HepG2 (cell line): Measurements from ENCODE around the gene RTP2. TPM values are rescaled to one million over a fixed set of nuclear protein-coding genes. Genes with fewer than 3 reads are reported as not detected.

ENCODE experiments used
- ARNTL ChIP-seq: sonication (generic); formaldehyde crosslinking; IDR thresholded peaks from 2 replicates; pipeline ENCODE4 v1.4.0; 2020; ENCODE audit warnings: mild to moderate bottlenecking, missing genetic modification reagents
- CEBPB ChIP-seq: IDR thresholded peaks from 2 replicates; pipeline ENCODE4 v1.6.1; 2011; ENCODE audit warnings: low read depth, low read length, improper control_type of control experiment, borderline replicate concordance
- FLYWCH1 ChIP-seq: sonication (generic); formaldehyde crosslinking; IDR thresholded peaks from 2 replicates; pipeline ENCODE4 v1.8.1; 2023; ENCODE audit warnings: mild to moderate bottlenecking, missing genetic modification reagents
- GZF1 ChIP-seq: sonication (generic); formaldehyde crosslinking; IDR thresholded peaks from 2 replicates; pipeline ENCODE4 v1.5.1; 2020; ENCODE audit warnings: mild to moderate bottlenecking, missing genetic modification reagents
- JUN ChIP-seq: sonication (generic); formaldehyde crosslinking; IDR thresholded peaks from 2 replicates; pipeline ENCODE4 v1.4.0; 2020; ENCODE audit warnings: mild to moderate bottlenecking, missing genetic modification reagents
- MAFG ChIP-seq: sonication (generic); formaldehyde crosslinking; IDR thresholded peaks from 2 replicates; pipeline ENCODE4 v1.5.1; 2020; ENCODE audit warnings: mild to moderate bottlenecking, missing genetic modification reagents
- MYC ChIP-seq: sonication (generic); formaldehyde crosslinking; IDR thresholded peaks from 2 replicates; pipeline ENCODE4 v1.9.0; 2021; ENCODE audit warnings: missing genetic modification reagents, borderline replicate concordance
- NR2F2 ChIP-seq: IDR thresholded peaks from 2 replicates; pipeline ENCODE4 v1.6.1; 2012; ENCODE audit warnings: low read depth, inconsistent platforms, borderline replicate concordance
- TBX3 ChIP-seq: fragments of 450-650 bp; IDR thresholded peaks from 2 replicates; pipeline ENCODE4 v1.6.1; 2017; ENCODE audit warnings: antibody characterized with exemption, mild to moderate bottlenecking, inconsistent platforms, borderline replicate concordance
- WIZ ChIP-seq: sonication (generic); formaldehyde crosslinking; IDR thresholded peaks from 2 replicates; pipeline ENCODE4 v1.5.1; 2020; ENCODE audit warnings: mild to moderate bottlenecking, missing genetic modification reagents
- ZBTB38 ChIP-seq: sonication (generic); formaldehyde crosslinking; IDR thresholded peaks from 2 replicates; pipeline ENCODE4 v1.5.1; 2020; ENCODE audit warnings: mild to moderate bottlenecking, missing genetic modification reagents
- ZMYM3 ChIP-seq: sonication (generic); formaldehyde crosslinking; IDR thresholded peaks from 2 replicates; pipeline ENCODE4 v1.5.1; 2020; ENCODE audit warnings: mild to moderate bottlenecking, missing genetic modification reagents
- ZNF33B ChIP-seq: sonication (generic); formaldehyde crosslinking; IDR thresholded peaks from 2 replicates; pipeline ENCODE4 v1.5.1; 2020; ENCODE audit warnings: mild to moderate bottlenecking, missing genetic modification reagents
- ZNF468 ChIP-seq: sonication (generic); formaldehyde crosslinking; IDR thresholded peaks from 2 replicates; pipeline ENCODE4 v1.8.0; 2022; ENCODE audit warnings: mild to moderate bottlenecking, moderate library complexity, missing genetic modification reagents
- ZNF674 ChIP-seq: sonication (generic); formaldehyde crosslinking; IDR thresholded peaks from 2 replicates; pipeline ENCODE4 v1.5.0; 2020; ENCODE audit warnings: low read depth, mild to moderate bottlenecking, missing genetic modification reagents
- ZNF737 ChIP-seq: sonication (generic); formaldehyde crosslinking; IDR thresholded peaks from 2 replicates; pipeline ENCODE4 v1.5.0; 2020; ENCODE audit warnings: missing genetic modification reagents, mild to moderate bottlenecking, borderline replicate concordance
- ZNF761 ChIP-seq: sonication (generic); formaldehyde crosslinking; conservative IDR thresholded peaks from 2 replicates; pipeline ENCODE4 v1.4.0; 2020; ENCODE audit warnings: mild to moderate bottlenecking, missing genetic modification reagents
- ZNF782 ChIP-seq: sonication (generic); formaldehyde crosslinking; IDR thresholded peaks from 2 replicates; pipeline ENCODE4 v1.4.0; 2020; ENCODE audit warnings: missing genetic modification reagents, mild to moderate bottlenecking, borderline replicate concordance
- polyA plus RNA-seq, 8 experiments: library from polyadenylated mRNA; depleted of rRNA in 3 of 8; stranded (reverse) in 7 of 8; unstranded in 1 of 8; fragments of >200 nt; fragmentation: Illumina TruSeq in 4 of 8; extraction: Trizol in 4 of 8; gene quantifications; 2 replicates each; pipeline versions ENCODE4 v1.2.1 to v1.2.3, GENCODE V29; 2011 to 2016; ENCODE audit warnings: low read depth in 4 of 8, missing spikeins in 1 of 8, mixed read lengths in 1 of 8; ENCODE audit not compliant: insufficient read depth in 1 of 8
- total RNA-seq, 5 experiments: library from RNA; depleted of rRNA; stranded (reverse); fragments of >200 nt; fragmentation: Illumina TruSeq; extraction: Trizol; gene quantifications; 2 replicates each; pipeline ENCODE4 v1.2.3, GENCODE V29; 2016; ENCODE audit warnings: low read depth in 1 of 5
- TF ChIP-seq, protein P1 (sequence below): sonication (generic); formaldehyde crosslinking; IDR thresholded peaks from 2 replicates; pipeline ENCODE4 v1.9.0; 2021; ENCODE audit warnings: missing genetic modification reagents, borderline replicate concordance
- TF ChIP-seq, protein P2 (sequence below): IDR thresholded peaks from 2 replicates; pipeline ENCODE4 v1.6.1; 2018; ENCODE audit warnings: missing genetic modification reagents, mild to moderate bottlenecking, missing compliant biosample characterization
- TF ChIP-seq, protein P3 (sequence below): sonication (generic); formaldehyde crosslinking; IDR thresholded peaks from 2 replicates; pipeline ENCODE4 v1.5.0; 2020; ENCODE audit warnings: missing genetic modification reagents
- TF ChIP-seq, protein P4 (sequence below): sonication (generic); formaldehyde crosslinking; IDR thresholded peaks from 2 replicates; pipeline ENCODE4 v1.5.0; 2020; ENCODE audit warnings: missing genetic modification reagents
- TF ChIP-seq, protein P5 (sequence below): sonication (generic); formaldehyde crosslinking; IDR thresholded peaks from 2 replicates; pipeline ENCODE4 v1.8.1; 2023; ENCODE audit warnings: mild to moderate bottlenecking, missing genetic modification reagents

Gene RTP2
- total and polyA plus RNA-seq, 2 of the 13 experiments (the other 11 are each of a cell fraction or from before 2014, with no cell fraction given): not detected

DNA sequence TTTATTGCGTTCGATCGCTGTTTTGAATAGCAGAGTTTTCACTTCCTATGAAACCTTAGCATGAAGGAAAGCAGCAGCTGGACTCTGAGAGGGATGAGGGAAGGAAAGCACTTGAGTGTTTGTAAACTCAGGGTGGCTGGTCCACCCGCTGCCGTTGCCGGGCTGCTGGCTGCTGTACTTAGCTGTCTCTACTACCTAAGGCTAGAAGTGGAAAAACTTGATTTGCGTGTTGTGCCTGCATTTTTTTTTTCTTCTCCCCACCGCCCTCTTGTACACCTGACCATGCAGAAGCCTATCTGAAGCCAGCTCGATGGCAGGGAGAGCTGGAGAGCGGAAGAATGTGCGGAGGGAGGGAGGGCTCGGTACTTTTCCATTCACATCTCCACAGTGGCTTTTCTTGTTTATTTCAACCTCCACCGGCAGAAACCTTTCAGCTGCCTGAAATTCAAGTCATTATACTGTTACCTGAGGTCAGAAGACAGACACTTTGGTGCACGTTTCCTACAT, 47.7 kb upstream of the RTP2 start (continued):
- TF ChIP-seq, protein P1, sequence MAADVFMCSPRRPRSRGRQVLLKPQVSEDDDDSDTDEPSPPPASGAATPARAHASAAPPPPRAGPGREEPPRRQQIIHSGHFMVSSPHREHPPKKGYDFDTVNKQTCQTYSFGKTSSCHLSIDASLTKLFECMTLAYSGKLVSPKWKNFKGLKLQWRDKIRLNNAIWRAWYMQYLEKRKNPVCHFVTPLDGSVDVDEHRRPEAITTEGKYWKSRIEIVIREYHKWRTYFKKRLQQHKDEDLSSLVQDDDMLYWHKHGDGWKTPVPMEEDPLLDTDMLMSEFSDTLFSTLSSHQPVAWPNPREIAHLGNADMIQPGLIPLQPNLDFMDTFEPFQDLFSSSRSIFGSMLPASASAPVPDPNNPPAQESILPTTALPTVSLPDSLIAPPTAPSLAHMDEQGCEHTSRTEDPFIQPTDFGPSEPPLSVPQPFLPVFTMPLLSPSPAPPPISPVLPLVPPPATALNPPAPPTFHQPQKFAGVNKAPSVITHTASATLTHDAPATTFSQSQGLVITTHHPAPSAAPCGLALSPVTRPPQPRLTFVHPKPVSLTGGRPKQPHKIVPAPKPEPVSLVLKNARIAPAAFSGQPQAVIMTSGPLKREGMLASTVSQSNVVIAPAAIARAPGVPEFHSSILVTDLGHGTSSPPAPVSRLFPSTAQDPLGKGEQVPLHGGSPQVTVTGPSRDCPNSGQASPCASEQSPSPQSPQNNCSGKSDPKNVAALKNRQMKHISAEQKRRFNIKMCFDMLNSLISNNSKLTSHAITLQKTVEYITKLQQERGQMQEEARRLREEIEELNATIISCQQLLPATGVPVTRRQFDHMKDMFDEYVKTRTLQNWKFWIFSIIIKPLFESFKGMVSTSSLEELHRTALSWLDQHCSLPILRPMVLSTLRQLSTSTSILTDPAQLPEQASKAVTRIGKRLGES (CRISPR knock-in tag): no peak
- TF ChIP-seq CEBPB (no peak), ZNF737 (no peak), MYC (CRISPR knock-in tag) (no peak), GZF1 (CRISPR knock-in tag) (no peak), ZNF468 (CRISPR knock-in tag) (no peak), FLYWCH1 (CRISPR knock-in tag) (no peak), ZNF33B (CRISPR knock-in tag) (no peak; the same call in 1 of the 2 replicates), ARNTL (CRISPR knock-in tag) (no peak), ZNF674 (CRISPR knock-in tag) (no peak), TBX3 (no peak), ZBTB38 (CRISPR knock-in tag) (peak; percentile 74; the same call in 1 of the 2 replicates), ZMYM3 (0 out of 2 replicates have a peak, but pooled peaks have one; percentile 30), ZNF761 (CRISPR knock-in tag) (no peak), MAFG (CRISPR knock-in tag) (no peak), NR2F2 (no peak), JUN (CRISPR knock-in tag) (0 out of 2 replicates have a peak, but pooled peaks have one; percentile 32), WIZ (CRISPR knock-in tag) (no peak), ZNF782 (CRISPR knock-in tag) (no peak)
- TF ChIP-seq, protein P2, sequence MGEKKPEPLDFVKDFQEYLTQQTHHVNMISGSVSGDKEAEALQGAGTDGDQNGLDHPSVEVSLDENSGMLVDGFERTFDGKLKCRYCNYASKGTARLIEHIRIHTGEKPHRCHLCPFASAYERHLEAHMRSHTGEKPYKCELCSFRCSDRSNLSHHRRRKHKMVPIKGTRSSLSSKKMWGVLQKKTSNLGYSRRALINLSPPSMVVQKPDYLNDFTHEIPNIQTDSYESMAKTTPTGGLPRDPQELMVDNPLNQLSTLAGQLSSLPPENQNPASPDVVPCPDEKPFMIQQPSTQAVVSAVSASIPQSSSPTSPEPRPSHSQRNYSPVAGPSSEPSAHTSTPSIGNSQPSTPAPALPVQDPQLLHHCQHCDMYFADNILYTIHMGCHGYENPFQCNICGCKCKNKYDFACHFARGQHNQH: peak; percentile 51; the same call in 1 of the 2 replicates
- TF ChIP-seq, protein P3, sequence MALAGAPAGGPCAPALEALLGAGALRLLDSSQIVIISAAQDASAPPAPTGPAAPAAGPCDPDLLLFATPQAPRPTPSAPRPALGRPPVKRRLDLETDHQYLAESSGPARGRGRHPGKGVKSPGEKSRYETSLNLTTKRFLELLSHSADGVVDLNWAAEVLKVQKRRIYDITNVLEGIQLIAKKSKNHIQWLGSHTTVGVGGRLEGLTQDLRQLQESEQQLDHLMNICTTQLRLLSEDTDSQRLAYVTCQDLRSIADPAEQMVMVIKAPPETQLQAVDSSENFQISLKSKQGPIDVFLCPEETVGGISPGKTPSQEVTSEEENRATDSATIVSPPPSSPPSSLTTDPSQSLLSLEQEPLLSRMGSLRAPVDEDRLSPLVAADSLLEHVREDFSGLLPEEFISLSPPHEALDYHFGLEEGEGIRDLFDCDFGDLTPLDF: no peak
- TF ChIP-seq, protein P4, sequence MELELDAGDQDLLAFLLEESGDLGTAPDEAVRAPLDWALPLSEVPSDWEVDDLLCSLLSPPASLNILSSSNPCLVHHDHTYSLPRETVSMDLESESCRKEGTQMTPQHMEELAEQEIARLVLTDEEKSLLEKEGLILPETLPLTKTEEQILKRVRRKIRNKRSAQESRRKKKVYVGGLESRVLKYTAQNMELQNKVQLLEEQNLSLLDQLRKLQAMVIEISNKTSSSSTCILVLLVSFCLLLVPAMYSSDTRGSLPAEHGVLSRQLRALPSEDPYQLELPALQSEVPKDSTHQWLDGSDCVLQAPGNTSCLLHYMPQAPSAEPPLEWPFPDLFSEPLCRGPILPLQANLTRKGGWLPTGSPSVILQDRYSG (CRISPR knock-in tag): 0 out of 2 replicates have a peak, but pooled peaks have one; percentile 4
- TF ChIP-seq, protein P5, sequence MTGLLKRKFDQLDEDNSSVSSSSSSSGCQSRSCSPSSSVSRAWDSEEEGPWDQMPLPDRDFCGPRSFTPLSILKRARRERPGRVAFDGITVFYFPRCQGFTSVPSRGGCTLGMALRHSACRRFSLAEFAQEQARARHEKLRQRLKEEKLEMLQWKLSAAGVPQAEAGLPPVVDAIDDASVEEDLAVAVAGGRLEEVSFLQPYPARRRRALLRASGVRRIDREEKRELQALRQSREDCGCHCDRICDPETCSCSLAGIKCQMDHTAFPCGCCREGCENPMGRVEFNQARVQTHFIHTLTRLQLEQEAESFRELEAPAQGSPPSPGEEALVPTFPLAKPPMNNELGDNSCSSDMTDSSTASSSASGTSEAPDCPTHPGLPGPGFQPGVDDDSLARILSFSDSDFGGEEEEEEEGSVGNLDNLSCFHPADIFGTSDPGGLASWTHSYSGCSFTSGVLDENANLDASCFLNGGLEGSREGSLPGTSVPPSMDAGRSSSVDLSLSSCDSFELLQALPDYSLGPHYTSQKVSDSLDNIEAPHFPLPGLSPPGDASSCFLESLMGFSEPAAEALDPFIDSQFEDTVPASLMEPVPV (CRISPR knock-in tag): 0 out of 2 replicates have a peak, but pooled peaks have one; percentile 50
